Subcutaneous abdominal adipose tissue (tissue), 5 donors: ENCODE measurements around the gene RYR2.

Experiments used
- H3K27ac ChIP-seq: one replicate; pipeline ENCODE4 v1.7.0; 2013; ENCODE audit warnings: low read depth, mild to moderate bottlenecking, inconsistent platforms, low read length, moderate library complexity
- H3K27me3 ChIP-seq, 5 donors: one replicate each; pipeline ENCODE4 v1.7.0; 2013; ENCODE audit warnings: low read length in 5 of 5, inconsistent platforms in 1 of 5; ENCODE audit not compliant: control insufficient read depth in 5 of 5, insufficient read depth in 4 of 5
- H3K36me3 ChIP-seq, 5 donors: one replicate each; pipeline ENCODE4 v1.7.0; 2013; ENCODE audit warnings: low read length in 5 of 5; ENCODE audit not compliant: control insufficient read depth in 5 of 5, insufficient read depth in 5 of 5
- H3K4me1 ChIP-seq, 5 donors: one replicate each; pipeline ENCODE4 v1.7.0; 2013; ENCODE audit warnings: low read length in 5 of 5, mild to moderate bottlenecking in 3 of 5, moderate library complexity in 1 of 5; ENCODE audit not compliant: control insufficient read depth in 5 of 5, insufficient read depth in 5 of 5
- H3K4me3 ChIP-seq, 5 donors: one replicate each; pipeline ENCODE4 v1.7.0; 2013; ENCODE audit warnings: low read length in 5 of 5, low read depth in 1 of 5
- H3K9ac ChIP-seq, 5 donors: one replicate each; pipeline ENCODE4 v1.7.0; 2013; ENCODE audit warnings: low read length in 5 of 5, mild to moderate bottlenecking in 4 of 5, moderate library complexity in 3 of 5
- H3K9me3 ChIP-seq, 5 donors: one replicate each; pipeline ENCODE4 v1.7.0; 2013; ENCODE audit warnings: low read length in 5 of 5; ENCODE audit not compliant: control insufficient read depth in 5 of 5
- donor health status: healthy.
- donor health status: healthy.
- donor health status: healthy.
- donor health status: healthy.
- donor health status: healthy.

The RYR2 gene

DNA sequence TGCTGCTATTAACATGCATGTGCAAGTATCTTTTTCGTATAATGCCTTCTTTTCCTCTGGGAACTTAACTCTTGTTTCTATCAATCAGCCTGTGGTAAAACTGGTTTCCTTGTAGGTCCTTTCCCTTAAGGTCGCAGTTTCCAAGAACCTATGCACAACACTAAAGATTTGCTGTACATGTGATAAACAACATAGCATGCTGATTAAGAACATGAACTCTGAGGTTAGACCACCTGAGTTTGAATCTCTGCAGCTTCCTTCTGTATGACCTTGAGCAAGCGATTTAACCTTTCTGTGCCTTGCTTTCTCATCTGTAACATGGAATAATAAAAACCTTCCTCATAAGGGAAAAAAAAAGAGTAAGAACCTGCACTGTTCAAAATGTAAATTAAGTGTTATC, 186.4 kb downstream of the RYR2 start:
- Histone ChIP-seq H3K27me3 (no peaks in the 10 kb centered on the region), H3K4me3 (no peak overlapping the region), H3K27ac (no peak overlapping the region), H3K9me3 (no peaks in the 10 kb centered on the region), H3K9ac (no peak overlapping the region), H3K36me3 (no peaks in the 10 kb centered on the region), H3K4me1 (no peaks in the 10 kb centered on the region)

DNA sequence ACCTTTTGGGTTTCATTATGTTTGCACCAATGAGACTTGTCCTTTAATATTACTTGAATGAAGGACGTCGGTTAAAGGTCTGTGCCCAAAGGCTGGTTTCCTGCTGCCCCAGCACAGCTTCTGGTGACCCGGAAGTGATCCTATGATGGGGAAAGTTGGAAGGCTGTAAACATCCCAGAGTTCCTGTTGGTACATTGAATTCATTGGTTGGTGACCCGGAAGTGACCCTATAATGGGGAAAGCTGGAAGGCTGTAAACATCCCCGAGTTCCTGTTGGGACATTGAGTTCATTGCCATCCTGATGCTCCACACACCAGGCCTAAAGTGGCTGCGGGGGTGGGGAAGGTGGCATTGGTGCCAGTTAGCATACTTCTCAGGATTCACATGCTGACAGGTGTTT, 187.3 kb downstream of the RYR2 start:
- Histone ChIP-seq H3K36me3 (no peaks in the 10 kb centered on the region), H3K4me3 (no peak overlapping the region), H3K4me1 (no peaks in the 10 kb centered on the region), H3K9me3 (no peaks in the 10 kb centered on the region), H3K9ac (no peak overlapping the region), H3K27ac (no peak overlapping the region), H3K27me3 (no peaks in the 10 kb centered on the region)

- Histone ChIP-seq H3K4me3 (no peak overlapping the region), H3K27me3 (no peaks in the 10 kb centered on the region), H3K9me3 (no peaks in the 10 kb centered on the region), H3K36me3 (no peaks in the 10 kb centered on the region), H3K9ac (no peak overlapping the region), H3K4me1 (no peaks in the 10 kb centered on the region), H3K27ac (no peak overlapping the region)
Observed at GRCh38 chr1:237232501-237232900, 190.5 kb downstream of the RYR2 start.

DNA sequence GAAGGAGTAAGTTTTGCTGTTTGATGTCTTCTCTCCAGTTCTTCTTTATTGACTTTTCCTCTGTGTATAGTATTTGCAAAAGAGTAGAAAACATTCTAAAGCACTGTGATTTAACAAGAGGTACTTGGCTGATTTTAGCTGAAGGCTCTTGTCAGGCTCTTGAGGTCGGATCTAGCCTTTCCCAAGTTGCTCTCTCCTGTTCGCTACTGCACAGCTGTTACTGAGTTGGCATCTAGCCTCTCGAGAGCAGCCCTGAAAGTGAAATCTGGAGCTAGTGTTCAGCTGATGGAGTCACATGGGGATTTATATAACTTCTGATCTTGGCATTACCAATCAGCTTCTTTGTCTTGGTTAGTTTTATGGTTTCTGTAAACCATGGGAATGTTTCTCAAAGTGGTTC, 193.1 kb downstream of the RYR2 start:
- H3K4me1 ChIP-seq = no peaks in the 10 kb centered on the region
- no peaks in the 10 kb centered on the region for H3K36me3 ChIP-seq
- H3K27ac ChIP-seq = no peak overlapping the region
- no peak overlapping the region for H3K4me3 ChIP-seq
- H3K27me3 ChIP-seq = no peaks in the 10 kb centered on the region
- no peaks in the 10 kb centered on the region for H3K9me3 ChIP-seq
- H3K9ac ChIP-seq = no peak overlapping the region

GRCh38 chr1:237237721-237238120, 195.7 kb downstream of the RYR2 start:
- H3K9ac ChIP-seq = no peak overlapping the region
- no peaks in the 10 kb centered on the region for H3K4me1 ChIP-seq
- no peaks in the 10 kb centered on the region for H3K36me3 ChIP-seq
- no peaks in the 10 kb centered on the region for H3K9me3 ChIP-seq
- no peak overlapping the region for H3K4me3 ChIP-seq
- no peaks in the 10 kb centered on the region for H3K27me3 ChIP-seq
- H3K27ac ChIP-seq = no peak overlapping the region

- Histone ChIP-seq H3K9ac (no peak overlapping the region), H3K36me3 (no peaks in the 10 kb centered on the region), H3K4me1 (no peaks in the 10 kb centered on the region), H3K4me3 (no peak overlapping the region), H3K9me3 (no peaks in the 10 kb centered on the region), H3K27me3 (no peaks in the 10 kb centered on the region), H3K27ac (no peak overlapping the region)
Observed at GRCh38 chr1:237239248-237239647, 197.3 kb downstream of the RYR2 start.

GRCh38 chr1:237241038-237241437, 199.1 kb downstream of the RYR2 start:
- Histone ChIP-seq H3K27me3 (no peaks in the 10 kb centered on the region), H3K9ac (no peak overlapping the region), H3K4me1 (no peaks in the 10 kb centered on the region), H3K9me3 (no peaks in the 10 kb centered on the region), H3K36me3 (no peaks in the 10 kb centered on the region), H3K4me3 (no peak overlapping the region), H3K27ac (no peak overlapping the region)

GRCh38 chr1:237244778-237245177, 202.8 kb downstream of the RYR2 start:
- no peak overlapping the region for H3K9ac ChIP-seq
- H3K4me1 ChIP-seq = no peaks in the 10 kb centered on the region
- no peak overlapping the region for H3K27ac ChIP-seq
- no peaks in the 10 kb centered on the region for H3K36me3 ChIP-seq
- H3K4me3 ChIP-seq = no peak overlapping the region
- no peaks in the 10 kb centered on the region for H3K27me3 ChIP-seq
- H3K9me3 ChIP-seq = no peaks in the 10 kb centered on the region

DNA sequence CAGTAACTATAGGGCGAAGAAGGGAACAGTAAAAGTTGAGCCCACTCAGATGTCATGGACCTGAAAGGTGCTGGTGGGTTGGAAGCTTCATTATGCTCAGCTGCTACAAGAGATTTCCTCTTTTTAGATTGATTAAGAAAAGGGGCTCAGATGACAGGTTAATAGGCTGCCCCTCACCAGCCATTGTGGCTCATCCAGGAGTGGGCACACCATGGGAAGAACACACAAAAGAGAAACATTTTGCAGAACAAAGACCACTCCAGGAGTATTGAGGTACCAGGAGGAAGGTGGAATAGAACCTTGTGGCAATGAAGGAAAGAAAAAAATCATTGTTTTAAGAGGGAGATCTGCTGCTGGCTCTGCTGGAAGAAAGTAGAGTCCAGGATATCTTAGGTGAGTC, 205.5 kb downstream of the RYR2 start:
- Histone ChIP-seq H3K4me1 (no peaks in the 10 kb centered on the region), H3K27ac (no peak overlapping the region), H3K36me3 (no peaks in the 10 kb centered on the region), H3K4me3 (no peak overlapping the region), H3K9me3 (no peaks in the 10 kb centered on the region), H3K9ac (no peak overlapping the region), H3K27me3 (no peaks in the 10 kb centered on the region)

DNA sequence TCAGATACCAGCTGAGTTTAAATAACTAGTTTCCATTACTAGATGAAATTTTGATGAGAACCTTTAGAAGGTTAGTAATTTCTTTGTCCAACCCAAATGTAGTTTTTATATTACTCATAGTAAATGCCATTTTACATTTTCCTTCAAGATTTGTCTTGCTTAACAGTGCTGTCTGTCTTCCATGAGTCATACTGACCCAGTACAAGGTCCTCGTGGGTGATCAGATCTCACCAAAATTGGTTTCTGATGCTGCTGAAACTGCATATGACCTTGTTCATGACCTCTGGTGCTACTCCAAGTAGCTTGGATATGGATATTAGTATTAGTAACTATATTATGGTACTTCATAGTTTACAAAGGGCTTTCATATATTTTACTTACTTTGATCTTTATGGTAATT, 207.1 kb downstream of the RYR2 start:
- Histone ChIP-seq H3K4me1 (no peaks in the 10 kb centered on the region), H3K9me3 (no peaks in the 10 kb centered on the region), H3K27me3 (no peaks in the 10 kb centered on the region), H3K4me3 (no peak overlapping the region), H3K9ac (no peak overlapping the region), H3K36me3 (no peaks in the 10 kb centered on the region), H3K27ac (no peak overlapping the region)

- H3K36me3 ChIP-seq = no peaks in the 10 kb centered on the region
- no peaks in the 10 kb centered on the region for H3K9me3 ChIP-seq
- H3K9ac ChIP-seq = no peak overlapping the region
- no peak overlapping the region for H3K4me3 ChIP-seq
- H3K27ac ChIP-seq = no peak overlapping the region
- no peaks in the 10 kb centered on the region for H3K4me1 ChIP-seq
- no peaks in the 10 kb centered on the region for H3K27me3 ChIP-seq
Observed at GRCh38 chr1:237250055-237250454, 208.1 kb downstream of the RYR2 start.
